IMR-90 (cell line): Measurements from ENCODE around the gene EIF2B5. TPM values are rescaled to one million over a fixed set of nuclear protein-coding genes. Genes with fewer than 3 reads are reported as not detected.
"Not testable (repeated sequence)": the region's sequence is repeated elsewhere in the genome, so short reads cannot be mapped to it uniquely, and the experiment has no call there.

ENCODE experiments used
- ATAC-seq: fragments of 200-7000 bp; cut with Tn5 transposase; 2 replicates; pipeline ENCODE4 v1.9.1; 2020; ENCODE audit warnings: low read depth, mild to moderate bottlenecking, moderate library complexity
- BruUV-seq: library from RNA; stranded (reverse); fragments of 400-500 nt; replicated peaks from 2 replicates; lab custom pipeline; 2021; lab: Mats Ljungman, UMichigan
- CTCF ChIA-PET: fragments of 300-600 bp; formaldehyde crosslinking; extraction: SDS; loops from one replicate; lab custom pipeline; 2021; ENCODE audit warnings: antibody characterized with exemption; lab: Yijun Ruan, JAX
- POLR2A ChIA-PET: fragments of 300-600 bp; sonication (Branson Sonifier 250); formaldehyde crosslinking; loops from one replicate; lab custom pipeline; 2022; ENCODE audit warnings: antibody characterized with exemption; ENCODE audit not compliant: unreplicated experiment; lab: Charles Lee
- DNase-seq: peaks from one replicate; pipeline ENCODE4 v3.0.0; 2013
- H2AFZ ChIP-seq: replicated peaks from 2 replicates; pipeline ENCODE3; 2013; ENCODE audit warnings: low read length, mild to moderate bottlenecking; ENCODE audit not compliant: poor library complexity
- H2AK5ac ChIP-seq: 2 replicates; pipeline ENCODE4 v1.6.1; 2013; ENCODE audit warnings: low read depth, low read length, inconsistent platforms
- H2AK9ac ChIP-seq: replicated peaks from 2 replicates; pipeline ENCODE3; 2013; ENCODE audit warnings: mild to moderate bottlenecking, low read depth, low read length, moderate library complexity; ENCODE audit not compliant: poor library complexity
- H2BK120ac ChIP-seq: 2 replicates; pipeline ENCODE4 v1.6.1; 2013; ENCODE audit warnings: low read depth, low read length, inconsistent platforms
- H2BK15ac ChIP-seq: 3 replicates; pipeline ENCODE4 v1.6.1; 2013; ENCODE audit warnings: low read depth, low read length, inconsistent platforms
- H2BK20ac ChIP-seq: 2 replicates; pipeline ENCODE4 v1.6.1; 2013; ENCODE audit warnings: low read depth, mild to moderate bottlenecking, inconsistent platforms, low read length, moderate library complexity
- H2BK5ac ChIP-seq: 2 replicates; pipeline ENCODE4 v1.6.1; 2013; ENCODE audit warnings: mild to moderate bottlenecking, low read depth, low read length, inconsistent platforms; ENCODE audit not compliant: poor library complexity, severe bottlenecking
- H3K14ac ChIP-seq: replicated peaks from 2 replicates; pipeline ENCODE4 v1.6.1; 2013; ENCODE audit warnings: low read depth, low read length, inconsistent platforms
- H3K18ac ChIP-seq: 2 replicates; pipeline ENCODE4 v1.6.1; 2013; ENCODE audit warnings: low read depth, low read length, control low read depth
- H3K23ac ChIP-seq: 2 replicates; pipeline ENCODE4 v1.6.1; 2013; ENCODE audit warnings: low read depth, low read length, inconsistent platforms
- H3K27ac ChIP-seq: 2 replicates; pipeline ENCODE4 v1.5.1; 2013; ENCODE audit warnings: mild to moderate bottlenecking, control low read depth, low read length; ENCODE audit not compliant: insufficient read depth
- H3K27me3 ChIP-seq: 2 replicates; pipeline ENCODE4 v1.6.1; 2013; ENCODE audit warnings: low read length; ENCODE audit not compliant: control insufficient read depth, insufficient read depth
- H3K36me3 ChIP-seq: 2 replicates; pipeline ENCODE4 v1.6.1; 2013; ENCODE audit warnings: low read length, mixed read lengths; ENCODE audit not compliant: control insufficient read depth, insufficient read depth
- H3K4ac ChIP-seq: 2 replicates; pipeline ENCODE4 v1.6.1; 2013; ENCODE audit warnings: low read depth, low read length, inconsistent platforms
- H3K4me1 ChIP-seq: 2 replicates; pipeline ENCODE4 v1.6.1; 2013; ENCODE audit warnings: low read length, mixed read lengths; ENCODE audit not compliant: control insufficient read depth, insufficient read depth
- H3K4me2 ChIP-seq: 2 replicates; pipeline ENCODE4 v1.6.1; 2013; ENCODE audit warnings: low read depth, mild to moderate bottlenecking, control low read depth, low read length, moderate library complexity
- H3K4me3 ChIP-seq: 2 replicates; pipeline ENCODE4 v1.5.1; 2013; ENCODE audit warnings: low read depth, mild to moderate bottlenecking, control low read depth, low read length, moderate library complexity; ENCODE audit not compliant: insufficient read depth
- H3K56ac ChIP-seq: 2 replicates; pipeline ENCODE4 v1.6.1; 2013; ENCODE audit warnings: low read length, inconsistent platforms; ENCODE audit not compliant: insufficient read depth; ENCODE audit errors: extremely low read depth
- H3K79me1 ChIP-seq, 2 experiments: 2 replicates each; pipeline ENCODE4 v1.6.1; 2013; ENCODE audit warnings: low read length in 2 of 2, inconsistent platforms in 1 of 2, low read depth in 1 of 2
- H3K9ac ChIP-seq: 2 replicates; pipeline ENCODE4 v1.6.1; 2013; ENCODE audit warnings: low read depth, low read length, control low read depth
- H3K9me1 ChIP-seq: 2 replicates; pipeline ENCODE4 v1.6.1; 2013; ENCODE audit warnings: low read length, inconsistent platforms; ENCODE audit not compliant: insufficient read depth
- H3K9me3 ChIP-seq: 2 replicates; pipeline ENCODE4 v1.6.1; 2013; ENCODE audit warnings: low read length; ENCODE audit not compliant: control insufficient read depth, insufficient read depth
- H4K20me1 ChIP-seq: 2 replicates; pipeline ENCODE4 v1.6.1; 2013; ENCODE audit warnings: low read length, inconsistent platforms; ENCODE audit not compliant: insufficient read depth
- H4K5ac ChIP-seq: 2 replicates; pipeline ENCODE4 v1.6.1; 2013; ENCODE audit warnings: mild to moderate bottlenecking, low read depth, low read length, control low read depth
- H4K8ac ChIP-seq, 2 experiments: 2 replicates each; pipeline ENCODE4 v1.6.1; 2013; ENCODE audit warnings: low read depth in 2 of 2, low read length in 2 of 2, control low read depth in 1 of 2, inconsistent platforms in 1 of 2
- H4K91ac ChIP-seq: 2 replicates; pipeline ENCODE4 v1.6.1; 2013; ENCODE audit warnings: low read depth, low read length, inconsistent platforms; ENCODE audit not compliant: insufficient read depth
- CHD1 ChIP-seq: IDR thresholded peaks from 2 replicates; pipeline ENCODE4 v1.6.1; 2012; ENCODE audit warnings: low read depth, low read length, improper control_type of control experiment
- MAZ ChIP-seq: IDR thresholded peaks from 2 replicates; pipeline ENCODE4 v1.6.1; 2012; ENCODE audit warnings: low read depth, mild to moderate bottlenecking, low read length, improper control_type of control experiment, moderate library complexity, borderline replicate concordance
- RCOR1 ChIP-seq: IDR thresholded peaks from 2 replicates; pipeline ENCODE4 v1.6.1; 2012; ENCODE audit warnings: mild to moderate bottlenecking, low read length, improper control_type of control experiment; ENCODE audit not compliant: insufficient replicate concordance
- RFX5 ChIP-seq: IDR thresholded peaks from 2 replicates; pipeline ENCODE4 v1.8.0; 2012; ENCODE audit warnings: low read depth, mild to moderate bottlenecking, low read length, moderate library complexity
- WGBS, 2 experiments: methylation state at CpG; one replicate each; pipeline versions ENCODE4 v1.1.5 to v1.1.7; 2013; ENCODE audit warnings: missing lambda C conversion rate in 2 of 2; ENCODE audit not compliant: insufficient read length in 1 of 2; ENCODE audit errors: extremely low coverage in 2 of 2; 5-methylcytosine and 5-hydroxymethylcytosine counted together
- dilution Hi-C: fragments of 300-500 bp; cut with HindIII; formaldehyde crosslinking; loops from one replicate; pipeline ENCODE4 v1.14.3; 2018; ENCODE audit warnings: low sequenced_read_pairs; ENCODE audit not compliant: unreplicated experiment
- in situ Hi-C: fragments of 300-500 bp; cut with MboI; formaldehyde crosslinking; loops from 3 replicates; pipeline ENCODE4 v1.14.3; 2019; ENCODE audit warnings: low sequenced_read_pairs, inconsistent platforms, mixed read lengths
- intact Hi-C: fragments of 100-400 bp; cut with micrococcal nuclease; formaldehyde crosslinking; loops from 2 replicates; pipeline ENCODE4 v1.10.0; 2022
- polyA plus RNA-seq, 3 experiments: library from polyadenylated mRNA; depleted of rRNA; stranded (reverse); fragments of >200 nt; gene quantifications; 2 replicates each; pipeline ENCODE4 v1.2.3, GENCODE V29; 2012; ENCODE audit warnings: low replicate concordance in 1 of 3
- total RNA-seq: library from RNA; depleted of rRNA; stranded (reverse); fragments of >200 nt; gene quantifications from 2 replicates; pipeline ENCODE4 v1.2.3, GENCODE V29; 2012
- TF ChIP-seq, protein P1 (sequence below): fragments of 150-350 bp; IDR thresholded peaks from 2 replicates; pipeline ENCODE4 v1.6.1; 2016; ENCODE audit warnings: low read depth, mild to moderate bottlenecking, low read length, moderate library complexity, borderline replicate concordance
- TF ChIP-seq, protein P2 (sequence below): fragments of 150-350 bp; IDR thresholded peaks from 2 replicates; pipeline ENCODE4 v1.6.1; 2017; ENCODE audit warnings: mild to moderate bottlenecking, antibody characterized with exemption, low read length, low read depth

The EIF2B5 gene
- total and polyA plus RNA-seq, 2 of the 4 experiments (the other 2 are of a cell fraction), result 31.7 to 37.6 TPM

GRCh38 chr3:184117636-184118035 lies 17.5 kb upstream of the EIF2B5 start:
- BruUV-seq, result no TSS peak

GRCh38 chr3:184121031-184121430 lies 14.1 kb upstream of the EIF2B5 start:
- ATAC-seq, H3K4me1 ChIP-seq, H4K8ac ChIP-seq, DNase-seq, H3K27ac ChIP-seq, H3K9me1 ChIP-seq, intact Hi-C loops, H2BK20ac ChIP-seq, H3K56ac ChIP-seq, CTCF ChIA-PET, dilution Hi-C loops, H4K91ac ChIP-seq, POLR2A ChIA-PET, H3K79me1 ChIP-seq, H3K14ac ChIP-seq, H3K9ac ChIP-seq, in situ Hi-C loops, H4K20me1 ChIP-seq, H3K4me3 ChIP-seq, H2AFZ ChIP-seq, H3K23ac ChIP-seq, H2AK9ac ChIP-seq, BruUV-seq, H3K36me3 ChIP-seq, H3K4ac ChIP-seq, H2BK120ac ChIP-seq, H2AK5ac ChIP-seq, H3K4me2 ChIP-seq, H2BK15ac ChIP-seq, H3K18ac ChIP-seq, H2BK5ac ChIP-seq, H3K27me3 ChIP-seq, H3K9me3 ChIP-seq, H4K5ac ChIP-seq: not testable (repeated sequence)
- no CpG with 5 or more reads among the region's 8 CpGs for WGBS, 2 experiments

More at GRCh38 chr3:184117636-184118035, 17.5 kb upstream of the EIF2B5 start:
- Histone ChIP-seq H3K9me1 (no peaks in the 10 kb centered on the region), H3K4me2 (no peak overlapping the region), H2BK20ac (no peak overlapping the region), H4K5ac (no peak overlapping the region), H3K14ac (no peak overlapping the region), H3K27ac (no peak overlapping the region), H2BK15ac (no peak overlapping the region), H3K79me1 (no peaks in the 10 kb centered on the region), H4K91ac (no peak overlapping the region), H3K56ac (no peak overlapping the region), H3K4me1 (no peaks in the 10 kb centered on the region), H3K9ac (no peak overlapping the region), H2AK9ac (no peak overlapping the region), H3K27me3 (peaks cover 11% of the 10 kb centered on the region), H3K4ac (no peak overlapping the region), H3K36me3 (no peaks in the 10 kb centered on the region), H3K18ac (no peak overlapping the region), H2AK5ac (no peak overlapping the region), H2AFZ (no peak overlapping the region), H2BK5ac (no peak overlapping the region), H3K23ac (no peak overlapping the region), H2BK120ac (no peak overlapping the region), H3K4me3 (no peak overlapping the region), H4K8ac (no peak overlapping the region), H4K20me1 (no peaks in the 10 kb centered on the region), H3K9me3 (no peaks in the 10 kb centered on the region)
- intact Hi-C loops (no loop called here), dilution Hi-C loops (no loop called here), in situ Hi-C loops (no loop called here)
- POLR2A ChIA-PET, result no interaction called here
- DNase-seq (no peak), ATAC-seq (no peak)
- CTCF ChIA-PET, result no interaction called here
- no CpG with 5 or more reads among the region's 6 CpGs for WGBS, 2 experiments
- TF ChIP-seq CHD1 (no peak), RFX5 (no peak), MAZ (no peak), RCOR1 (no peak)
- TF ChIP-seq, protein P1, sequence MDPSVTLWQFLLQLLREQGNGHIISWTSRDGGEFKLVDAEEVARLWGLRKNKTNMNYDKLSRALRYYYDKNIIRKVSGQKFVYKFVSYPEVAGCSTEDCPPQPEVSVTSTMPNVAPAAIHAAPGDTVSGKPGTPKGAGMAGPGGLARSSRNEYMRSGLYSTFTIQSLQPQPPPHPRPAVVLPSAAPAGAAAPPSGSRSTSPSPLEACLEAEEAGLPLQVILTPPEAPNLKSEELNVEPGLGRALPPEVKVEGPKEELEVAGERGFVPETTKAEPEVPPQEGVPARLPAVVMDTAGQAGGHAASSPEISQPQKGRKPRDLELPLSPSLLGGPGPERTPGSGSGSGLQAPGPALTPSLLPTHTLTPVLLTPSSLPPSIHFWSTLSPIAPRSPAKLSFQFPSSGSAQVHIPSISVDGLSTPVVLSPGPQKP, result no peak
- TF ChIP-seq, protein P2, sequence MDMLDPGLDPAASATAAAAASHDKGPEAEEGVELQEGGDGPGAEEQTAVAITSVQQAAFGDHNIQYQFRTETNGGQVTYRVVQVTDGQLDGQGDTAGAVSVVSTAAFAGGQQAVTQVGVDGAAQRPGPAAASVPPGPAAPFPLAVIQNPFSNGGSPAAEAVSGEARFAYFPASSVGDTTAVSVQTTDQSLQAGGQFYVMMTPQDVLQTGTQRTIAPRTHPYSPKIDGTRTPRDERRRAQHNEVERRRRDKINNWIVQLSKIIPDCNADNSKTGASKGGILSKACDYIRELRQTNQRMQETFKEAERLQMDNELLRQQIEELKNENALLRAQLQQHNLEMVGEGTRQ, result no peak
